DOHH2 (cell line): Measurements from ENCODE around the gene SMIM21.

ENCODE experiments used
- EZH2phosphoT487 ChIP-seq: fragments of 200-600 bp; sonication (generic); IDR thresholded peaks from 2 replicates; pipeline ENCODE4 v1.6.1; 2017; ENCODE audit warnings: borderline replicate concordance, mild to moderate bottlenecking, antibody characterized with exemption, low read length, moderate library complexity, mixed read lengths
- TF ChIP-seq, protein P1 (sequence below): fragments of 200-600 bp; sonication (generic); IDR thresholded peaks from one replicate; pipeline ENCODE4 v1.5.1; 2014; ENCODE audit warnings: antibody characterized with exemption, mild to moderate bottlenecking, low read depth, low read length; ENCODE audit not compliant: poor library complexity, severe bottlenecking

DNA sequence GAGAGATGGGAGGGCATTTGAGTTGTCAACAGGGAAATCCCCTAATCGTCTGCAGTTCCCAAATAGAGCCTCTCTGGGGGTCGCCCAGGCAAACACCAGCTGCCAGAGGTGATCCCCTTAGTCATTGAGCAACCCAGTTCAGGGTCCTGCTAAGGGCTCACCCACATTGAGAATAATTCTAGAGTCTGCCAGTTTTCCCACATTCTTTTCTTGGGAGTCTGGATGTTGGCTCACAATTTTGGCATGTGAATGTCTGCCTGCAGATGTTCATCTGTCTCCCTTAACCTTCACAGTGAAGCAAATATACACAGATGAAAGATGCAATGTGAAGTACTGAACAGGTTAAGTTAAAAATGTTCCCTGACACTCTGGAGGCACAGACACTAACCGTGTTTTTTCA lies 11.4 kb upstream of the SMIM21 start:
- TF ChIP-seq, protein P1, sequence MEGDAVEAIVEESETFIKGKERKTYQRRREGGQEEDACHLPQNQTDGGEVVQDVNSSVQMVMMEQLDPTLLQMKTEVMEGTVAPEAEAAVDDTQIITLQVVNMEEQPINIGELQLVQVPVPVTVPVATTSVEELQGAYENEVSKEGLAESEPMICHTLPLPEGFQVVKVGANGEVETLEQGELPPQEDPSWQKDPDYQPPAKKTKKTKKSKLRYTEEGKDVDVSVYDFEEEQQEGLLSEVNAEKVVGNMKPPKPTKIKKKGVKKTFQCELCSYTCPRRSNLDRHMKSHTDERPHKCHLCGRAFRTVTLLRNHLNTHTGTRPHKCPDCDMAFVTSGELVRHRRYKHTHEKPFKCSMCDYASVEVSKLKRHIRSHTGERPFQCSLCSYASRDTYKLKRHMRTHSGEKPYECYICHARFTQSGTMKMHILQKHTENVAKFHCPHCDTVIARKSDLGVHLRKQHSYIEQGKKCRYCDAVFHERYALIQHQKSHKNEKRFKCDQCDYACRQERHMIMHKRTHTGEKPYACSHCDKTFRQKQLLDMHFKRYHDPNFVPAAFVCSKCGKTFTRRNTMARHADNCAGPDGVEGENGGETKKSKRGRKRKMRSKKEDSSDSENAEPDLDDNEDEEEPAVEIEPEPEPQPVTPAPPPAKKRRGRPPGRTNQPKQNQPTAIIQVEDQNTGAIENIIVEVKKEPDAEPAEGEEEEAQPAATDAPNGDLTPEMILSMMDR: no peak
- no peak for TF ChIP-seq EZH2phosphoT487
